SK-N-SH (cell line): ENCODE measurements around the gene TMEFF1. TPM values are rescaled to one million over a fixed set of nuclear protein-coding genes. Genes with fewer than 3 reads are reported as not detected.

Experiments
- CTCF ChIA-PET: fragments of 300-600, 350-600 bp; formaldehyde crosslinking; extraction: SDS; loops from one replicate; lab custom pipeline; 2021; lab: Yijun Ruan, JAX
- POLR2A ChIA-PET: fragments of 350-600 bp; sonication (Branson Sonifier 250); formaldehyde crosslinking; extraction: SDS; loops from one replicate; lab custom pipeline; 2020; ENCODE audit warnings: antibody characterized with exemption, inconsistent platforms; lab: Yijun Ruan, JAX
- DNase-seq: peaks from one replicate; pipeline ENCODE4 v3.0.0; 2012
- H2AFZ ChIP-seq: fragments of 200-600 bp; sonication (generic); 2 replicates; pipeline ENCODE4 v1.8.1; 2016; ENCODE audit warnings: antibody characterized with exemption, mild to moderate bottlenecking, low read depth
- H3F3A ChIP-seq: fragments of 200-600 bp; sonication (generic); replicated peaks from 2 replicates; pipeline ENCODE3; 2016; ENCODE audit warnings: antibody characterized with exemption, mild to moderate bottlenecking; ENCODE audit not compliant: insufficient read depth
- H3K27ac ChIP-seq, 2 experiments: fragments of 200-500 bp in 1 of 2; fragments of 200-600 bp in 1 of 2; sonication (Bioruptor generic) in 1 of 2; sonication (generic), shearing (Covaris generic) in 1 of 2; 2 replicates each; pipeline versions ENCODE4 v1.5.1 to v1.6.1; 2014 to 2016; ENCODE audit warnings: low read depth in 2 of 2, inconsistent platforms in 1 of 2, low read length in 1 of 2, mild to moderate bottlenecking in 1 of 2, mixed read lengths in 1 of 2
- H3K27me3 ChIP-seq: fragments of 200-600 bp; sonication (generic), shearing (Covaris generic); 2 replicates; pipeline ENCODE4 v1.6.1; 2016; ENCODE audit warnings: mixed run types; ENCODE audit not compliant: insufficient read depth
- H3K36me3 ChIP-seq, 2 experiments: fragments of 200-500 bp in 1 of 2; fragments of 200-600 bp in 1 of 2; sonication (Bioruptor generic) in 1 of 2; sonication (generic) in 1 of 2; replicated peaks in 1 of 2; 2 replicates each; pipeline versions ENCODE3 to v1.5.1; 2014 to 2016; ENCODE audit warnings: low read length in 1 of 2, mild to moderate bottlenecking in 1 of 2; ENCODE audit not compliant: insufficient read depth in 2 of 2, control insufficient read depth in 1 of 2
- H3K4me1 ChIP-seq, 2 experiments: fragments of 200-500 bp in 1 of 2; fragments of 200-600 bp in 1 of 2; sonication (Bioruptor generic) in 1 of 2; sonication (generic), shearing (Covaris generic) in 1 of 2; 2 replicates each; pipeline versions ENCODE4 v1.5.1 to v1.6.1; 2014 to 2016; ENCODE audit warnings: low read depth in 1 of 2, low read length in 1 of 2, mixed run types in 1 of 2; ENCODE audit not compliant: insufficient read depth in 2 of 2, control insufficient read depth in 1 of 2
- H3K4me2 ChIP-seq: fragments of 200-600 bp; sonication (generic), shearing (Covaris generic); 2 replicates; pipeline ENCODE4 v1.6.1; 2017; ENCODE audit warnings: mixed run types
- H3K4me3 ChIP-seq, 2 experiments: fragments of 200-500 bp in 1 of 2; fragments of 200-600 bp in 1 of 2; sonication (Bioruptor generic) in 1 of 2; sonication (generic), shearing (Covaris generic) in 1 of 2; 2 replicates each; pipeline versions ENCODE4 v1.5.1 to v1.8.1; 2014 to 2016; ENCODE audit warnings: low read depth in 2 of 2, inconsistent platforms in 1 of 2, low read length in 1 of 2, mild to moderate bottlenecking in 1 of 2, mixed read lengths in 1 of 2, moderate library complexity in 1 of 2
- H3K79me2 ChIP-seq: fragments of 200-600 bp; sonication (generic); 2 replicates; pipeline ENCODE4 v1.8.1; 2017; ENCODE audit warnings: mild to moderate bottlenecking; ENCODE audit not compliant: insufficient read depth
- H3K9ac ChIP-seq: fragments of 200-600 bp; sonication (generic); 2 replicates; pipeline ENCODE4 v1.6.1; 2017; ENCODE audit warnings: mixed run types
- H3K9me2 ChIP-seq: fragments of 200-600 bp; sonication (generic); 2 replicates; pipeline ENCODE4 v1.6.1; 2017; ENCODE audit warnings: mixed run types
- H3K9me3 ChIP-seq: fragments of 200-600 bp; sonication (generic); 2 replicates; pipeline ENCODE4 v1.6.1; 2017; ENCODE audit warnings: mixed run types, mild to moderate bottlenecking, moderate library complexity
- H4K20me1 ChIP-seq: fragments of 200-600 bp; sonication (generic); 2 replicates; pipeline ENCODE4 v1.6.1; 2017; ENCODE audit warnings: mild to moderate bottlenecking, mixed run types; ENCODE audit not compliant: insufficient read depth
- CHD2 ChIP-seq: fragments of 150-350 bp; IDR thresholded peaks from 2 replicates; pipeline ENCODE4 v1.6.1; 2018; ENCODE audit warnings: low read length; ENCODE audit not compliant: partially characterized antibody
- EP300 ChIP-seq, 2 experiments: IDR thresholded peaks; 2 replicates each; pipeline versions ENCODE4 v1.4.0 to v1.6.1; 2012; ENCODE audit warnings: borderline replicate concordance in 1 of 2, low read depth in 1 of 2, low read length in 1 of 2
- EZH2phosphoT487 ChIP-seq: fragments of 200-600 bp; sonication (generic); IDR thresholded peaks from 2 replicates; pipeline ENCODE4 v1.6.1; 2017; ENCODE audit warnings: low read depth, mixed run types, mild to moderate bottlenecking, antibody characterized with exemption, moderate library complexity, borderline replicate concordance
- FOXM1 ChIP-seq: IDR thresholded peaks from 2 replicates; pipeline ENCODE4 v1.4.0; 2012; ENCODE audit warnings: low read depth, mild to moderate bottlenecking
- GABPA ChIP-seq: IDR thresholded peaks from 2 replicates; pipeline ENCODE4 v1.4.0; 2012; ENCODE audit warnings: low read depth, mild to moderate bottlenecking
- JUND ChIP-seq: IDR thresholded peaks from 2 replicates; pipeline ENCODE4 v1.4.0; 2012
- MEF2A ChIP-seq: IDR thresholded peaks from 2 replicates; pipeline ENCODE4 v1.4.0; 2012; ENCODE audit warnings: low read depth, borderline replicate concordance
- PBX3 ChIP-seq: IDR thresholded peaks from 2 replicates; pipeline ENCODE4; 2012
- POLR2AphosphoS5 ChIP-seq: IDR thresholded peaks from 2 replicates; pipeline ENCODE4 v1.6.1; 2012; ENCODE audit warnings: low read depth, low read length
- RFX5 ChIP-seq: IDR thresholded peaks from 2 replicates; pipeline ENCODE4 v1.6.1; 2012; ENCODE audit warnings: mild to moderate bottlenecking, improper control_type of control experiment, low read length
- RXRA ChIP-seq: IDR thresholded peaks from 2 replicates; pipeline ENCODE4 v1.4.0; 2012; ENCODE audit warnings: low read depth, mild to moderate bottlenecking, borderline replicate concordance
- SIN3A ChIP-seq: IDR thresholded peaks from 2 replicates; pipeline ENCODE4 v1.6.1; 2012; ENCODE audit warnings: low read depth, mild to moderate bottlenecking, low read length, moderate library complexity, borderline replicate concordance
- TEAD4 ChIP-seq: IDR thresholded peaks from 2 replicates; pipeline ENCODE4 v1.4.0; 2012; ENCODE audit warnings: mild to moderate bottlenecking, borderline replicate concordance; ENCODE audit not compliant: insufficient read depth
- USF2 ChIP-seq: fragments of 150-350 bp; IDR thresholded peaks from 2 replicates; pipeline ENCODE4 v1.6.1; 2017; ENCODE audit warnings: antibody characterized with exemption, low read length, low read depth, borderline replicate concordance
- YY1 ChIP-seq: IDR thresholded peaks from 2 replicates; pipeline ENCODE4 v1.4.0; 2012; ENCODE audit warnings: low read depth, mild to moderate bottlenecking
- WGBS: methylation state at CpG from one replicate; pipeline ENCODE4 v1.1.6; 2017; ENCODE audit warnings: low lambda C conversion rate; 5-methylcytosine and 5-hydroxymethylcytosine counted together
- polyA plus RNA-seq, 3 experiments: library from polyadenylated mRNA; depleted of rRNA; stranded (reverse); fragments of >200 nt; gene quantifications; 2 replicates each; pipeline ENCODE4 v1.2.3, GENCODE V29; 2012
- TF ChIP-seq, protein P1 (sequence below): IDR thresholded peaks from 2 replicates; pipeline ENCODE4 v1.6.1; 2012; ENCODE audit warnings: mild to moderate bottlenecking, low read depth, low read length, moderate library complexity
- TF ChIP-seq, protein P2 (sequence below): IDR thresholded peaks from 2 replicates; pipeline ENCODE4 v1.4.0; 2012; ENCODE audit warnings: low read depth
- TF ChIP-seq, protein P3 (sequence below): fragments of 200-600 bp; sonication (generic); IDR thresholded peaks from 2 replicates; pipeline ENCODE4 v1.6.1; 2017; ENCODE audit warnings: antibody characterized with exemption, mild to moderate bottlenecking, moderate library complexity

Gene TMEFF1
- polyA plus RNA-seq, 1 of the 3 experiments (the other 2 are of a cell fraction), result 2.5 TPM

GRCh38 chr9:100431886-100432285 lies 41.1 kb upstream of the TMEFF1 start:
- no peak for DNase-seq
- peaks cover 2 to 10% of the 10 kb centered on the region in 2 experiments for H3K36me3 ChIP-seq
- H3K4me2 ChIP-seq, result no peak overlapping the region
- peaks cover 25% of the 10 kb centered on the region for H3F3A ChIP-seq
- H3K9me3 ChIP-seq, result no peaks in the 10 kb centered on the region
- H3K4me3 ChIP-seq, result no peak overlapping the region
- POLR2A ChIA-PET, result no interaction called here
- H3K27me3 ChIP-seq, result no peaks in the 10 kb centered on the region
- CTCF ChIA-PET, result interaction anchor here (0.6 kb wide), 1 partner anchor 30 kb away, joined by 3 read pairs; no protein-coding TSS in a partner anchor
- H4K20me1 ChIP-seq, result peaks cover 39% of the 10 kb centered on the region
- TF ChIP-seq EZH2phosphoT487 (no peak), PBX3 (no peak)
- TF ChIP-seq, protein P1, sequence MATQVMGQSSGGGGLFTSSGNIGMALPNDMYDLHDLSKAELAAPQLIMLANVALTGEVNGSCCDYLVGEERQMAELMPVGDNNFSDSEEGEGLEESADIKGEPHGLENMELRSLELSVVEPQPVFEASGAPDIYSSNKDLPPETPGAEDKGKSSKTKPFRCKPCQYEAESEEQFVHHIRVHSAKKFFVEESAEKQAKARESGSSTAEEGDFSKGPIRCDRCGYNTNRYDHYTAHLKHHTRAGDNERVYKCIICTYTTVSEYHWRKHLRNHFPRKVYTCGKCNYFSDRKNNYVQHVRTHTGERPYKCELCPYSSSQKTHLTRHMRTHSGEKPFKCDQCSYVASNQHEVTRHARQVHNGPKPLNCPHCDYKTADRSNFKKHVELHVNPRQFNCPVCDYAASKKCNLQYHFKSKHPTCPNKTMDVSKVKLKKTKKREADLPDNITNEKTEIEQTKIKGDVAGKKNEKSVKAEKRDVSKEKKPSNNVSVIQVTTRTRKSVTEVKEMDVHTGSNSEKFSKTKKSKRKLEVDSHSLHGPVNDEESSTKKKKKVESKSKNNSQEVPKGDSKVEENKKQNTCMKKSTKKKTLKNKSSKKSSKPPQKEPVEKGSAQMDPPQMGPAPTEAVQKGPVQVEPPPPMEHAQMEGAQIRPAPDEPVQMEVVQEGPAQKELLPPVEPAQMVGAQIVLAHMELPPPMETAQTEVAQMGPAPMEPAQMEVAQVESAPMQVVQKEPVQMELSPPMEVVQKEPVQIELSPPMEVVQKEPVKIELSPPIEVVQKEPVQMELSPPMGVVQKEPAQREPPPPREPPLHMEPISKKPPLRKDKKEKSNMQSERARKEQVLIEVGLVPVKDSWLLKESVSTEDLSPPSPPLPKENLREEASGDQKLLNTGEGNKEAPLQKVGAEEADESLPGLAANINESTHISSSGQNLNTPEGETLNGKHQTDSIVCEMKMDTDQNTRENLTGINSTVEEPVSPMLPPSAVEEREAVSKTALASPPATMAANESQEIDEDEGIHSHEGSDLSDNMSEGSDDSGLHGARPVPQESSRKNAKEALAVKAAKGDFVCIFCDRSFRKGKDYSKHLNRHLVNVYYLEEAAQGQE, result no peak
- no peaks in the 10 kb centered on the region for H3K9me2 ChIP-seq
- 90% methylated on average over 5 of the region's 5 CpGs for WGBS
- H3K9ac ChIP-seq, result no peak overlapping the region
- H3K79me2 ChIP-seq, result peaks cover 92% of the 10 kb centered on the region
- H3K27ac ChIP-seq, result no peak overlapping the region
- peaks cover 9 to 20% of the 10 kb centered on the region in 2 experiments; a peak in 3 of 4 replicates for H3K4me1 ChIP-seq
- no peak overlapping the region for H2AFZ ChIP-seq

DNA sequence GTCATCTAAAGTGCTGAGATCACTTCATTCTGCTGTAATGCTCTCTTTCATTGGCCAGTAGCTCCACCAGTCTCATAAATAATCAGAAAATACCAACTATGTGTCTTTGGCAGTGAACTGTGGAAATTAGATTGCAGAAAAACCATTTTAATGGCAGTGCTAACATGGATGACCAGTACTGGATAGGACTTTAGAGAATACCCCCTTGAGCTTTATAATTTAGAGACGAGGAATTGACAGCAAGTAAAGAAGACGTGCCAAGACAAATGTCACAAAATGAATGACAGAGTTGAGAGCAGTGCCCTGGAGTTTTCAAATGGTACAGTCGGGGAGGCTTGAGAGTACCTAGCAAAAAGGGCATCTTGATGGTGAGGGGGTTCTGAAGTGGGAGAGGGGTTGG lies 40.2 kb upstream of the TMEFF1 start:
- Histone ChIP-seq H3K4me2 (no peak overlapping the region), H3K9me2 (no peaks in the 10 kb centered on the region), H3K27me3 (no peaks in the 10 kb centered on the region), H3F3A (peaks cover 31% of the 10 kb centered on the region), H3K79me2 (peaks cover 96% of the 10 kb centered on the region), H3K9ac (no peak overlapping the region), H4K20me1 (peaks cover 48% of the 10 kb centered on the region), H3K4me1 (peaks cover 9 to 20% of the 10 kb centered on the region in 2 experiments; a peak in 3 of 4 replicates), H3K4me3 (no peak overlapping the region), H2AFZ (no peak overlapping the region), H3K36me3 (peaks cover 2 to 10% of the 10 kb centered on the region in 2 experiments), H3K27ac (no peak overlapping the region), H3K9me3 (no peaks in the 10 kb centered on the region)
- no peak for DNase-seq
- 98% methylated on average over 3 of the region's 3 CpGs for WGBS
- ChIA-PET POLR2A (no interaction called here), CTCF (interaction anchor here (1.0 kb wide), 1 partner anchor 40 kb away, joined by 3 read pairs; the partner anchor contains the start of gene TMEFF1)
- TF ChIP-seq, protein P2, sequence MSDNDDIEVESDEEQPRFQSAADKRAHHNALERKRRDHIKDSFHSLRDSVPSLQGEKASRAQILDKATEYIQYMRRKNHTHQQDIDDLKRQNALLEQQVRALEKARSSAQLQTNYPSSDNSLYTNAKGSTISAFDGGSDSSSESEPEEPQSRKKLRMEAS, result no peak
- TF ChIP-seq, protein P3, sequence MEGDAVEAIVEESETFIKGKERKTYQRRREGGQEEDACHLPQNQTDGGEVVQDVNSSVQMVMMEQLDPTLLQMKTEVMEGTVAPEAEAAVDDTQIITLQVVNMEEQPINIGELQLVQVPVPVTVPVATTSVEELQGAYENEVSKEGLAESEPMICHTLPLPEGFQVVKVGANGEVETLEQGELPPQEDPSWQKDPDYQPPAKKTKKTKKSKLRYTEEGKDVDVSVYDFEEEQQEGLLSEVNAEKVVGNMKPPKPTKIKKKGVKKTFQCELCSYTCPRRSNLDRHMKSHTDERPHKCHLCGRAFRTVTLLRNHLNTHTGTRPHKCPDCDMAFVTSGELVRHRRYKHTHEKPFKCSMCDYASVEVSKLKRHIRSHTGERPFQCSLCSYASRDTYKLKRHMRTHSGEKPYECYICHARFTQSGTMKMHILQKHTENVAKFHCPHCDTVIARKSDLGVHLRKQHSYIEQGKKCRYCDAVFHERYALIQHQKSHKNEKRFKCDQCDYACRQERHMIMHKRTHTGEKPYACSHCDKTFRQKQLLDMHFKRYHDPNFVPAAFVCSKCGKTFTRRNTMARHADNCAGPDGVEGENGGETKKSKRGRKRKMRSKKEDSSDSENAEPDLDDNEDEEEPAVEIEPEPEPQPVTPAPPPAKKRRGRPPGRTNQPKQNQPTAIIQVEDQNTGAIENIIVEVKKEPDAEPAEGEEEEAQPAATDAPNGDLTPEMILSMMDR, result no peak
- TF ChIP-seq RXRA, result no peak
- no peak for TF ChIP-seq SIN3A
- TF ChIP-seq CHD2, result no peak
- no peak for TF ChIP-seq POLR2AphosphoS5
- no peak for TF ChIP-seq TEAD4
- TF ChIP-seq YY1, result no peak
- TF ChIP-seq GABPA, result no peak
- no peak for TF ChIP-seq FOXM1
- TF ChIP-seq JUND, result no peak
- no peak for TF ChIP-seq USF2
- no peak for TF ChIP-seq RFX5
- no peak for TF ChIP-seq EP300 (IDR thresholded peaks at IDR 0.05; ENCODE audit: borderline replicate concordance in 1 of 2, low read depth in 1 of 2, low read length in 1 of 2)
- TF ChIP-seq MEF2A, result no peak
- TF ChIP-seq PBX3, result no peak
